Measurements from ENCODE around the gene STK24.
A peak's percentile ranks its signal among the peaks of the same experiment; 100 is the strongest.

STK24 gene

DNA sequence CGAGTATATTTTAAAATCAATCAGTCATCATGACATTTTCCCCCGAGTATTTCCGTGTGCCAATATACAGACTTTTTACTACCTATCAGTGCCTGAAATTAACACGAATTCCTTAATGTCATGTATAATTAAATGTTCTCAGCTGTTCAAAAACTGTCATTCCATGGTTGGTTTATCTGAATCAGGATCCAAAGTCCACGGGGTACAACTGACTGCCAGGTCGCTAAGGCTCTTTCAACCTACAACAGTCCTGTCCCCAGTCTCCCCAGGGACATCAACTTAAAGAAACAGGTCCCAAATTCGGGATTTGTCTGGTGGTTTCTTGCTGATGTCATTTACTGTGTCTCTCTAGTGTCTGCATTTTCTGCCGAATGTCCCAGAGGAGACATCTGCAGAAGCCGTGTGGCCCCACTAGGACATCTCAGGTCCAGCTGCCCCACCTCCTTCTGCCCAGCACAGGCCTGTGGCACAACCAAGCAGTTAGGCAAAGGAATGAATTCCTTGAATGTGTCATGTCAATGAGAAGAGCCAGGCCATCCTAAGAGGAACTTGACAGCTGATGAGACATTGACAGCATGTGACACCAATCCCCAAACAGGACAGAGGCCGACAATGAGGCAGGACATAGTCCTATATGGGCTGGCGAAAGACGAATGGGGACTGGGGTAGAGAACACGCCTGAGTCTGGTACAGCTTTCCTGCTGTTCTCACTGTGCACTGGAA, 109.5 kb downstream of the STK24 start:
- DNase-seq: no peak

- no peak for DNase-seq
These were observed 110.2 kb downstream of the STK24 start for GRCh38 chr13:98466634-98467236.

GRCh38 chr13:98462946-98463345, 114.0 kb downstream of the STK24 start:
- no peak for DNase-seq

DNA sequence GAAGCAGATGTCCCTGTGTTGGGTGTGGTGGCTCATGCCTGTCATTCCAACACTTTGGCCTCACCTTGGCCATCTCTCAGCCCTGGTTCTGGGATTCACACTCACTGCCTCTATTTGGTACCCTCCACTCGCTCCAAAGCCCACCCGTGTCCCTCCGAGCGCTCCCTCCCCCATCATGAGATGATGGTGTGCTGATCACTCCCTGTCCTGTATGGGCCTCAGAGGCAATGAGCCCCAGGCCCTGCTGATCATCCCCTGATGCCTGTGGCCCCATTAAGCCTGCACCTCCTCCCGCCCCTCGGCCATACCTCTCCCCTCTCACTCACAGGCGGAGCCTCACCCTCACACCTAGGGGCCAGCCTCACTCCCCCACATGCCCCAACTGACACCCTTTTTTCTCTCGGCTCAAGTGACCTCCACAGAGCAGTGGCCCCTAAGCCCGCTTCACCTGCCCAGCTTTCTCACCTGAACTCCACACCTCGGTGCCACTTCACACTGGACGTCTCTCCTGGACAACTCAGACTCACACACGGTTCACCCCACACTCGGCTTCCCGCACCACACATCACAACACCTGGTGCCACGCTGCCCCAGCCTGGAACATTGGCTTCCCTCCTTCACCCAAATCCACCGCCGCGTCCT, 114.5 kb downstream of the STK24 start:
- no peak for DNase-seq

DNA sequence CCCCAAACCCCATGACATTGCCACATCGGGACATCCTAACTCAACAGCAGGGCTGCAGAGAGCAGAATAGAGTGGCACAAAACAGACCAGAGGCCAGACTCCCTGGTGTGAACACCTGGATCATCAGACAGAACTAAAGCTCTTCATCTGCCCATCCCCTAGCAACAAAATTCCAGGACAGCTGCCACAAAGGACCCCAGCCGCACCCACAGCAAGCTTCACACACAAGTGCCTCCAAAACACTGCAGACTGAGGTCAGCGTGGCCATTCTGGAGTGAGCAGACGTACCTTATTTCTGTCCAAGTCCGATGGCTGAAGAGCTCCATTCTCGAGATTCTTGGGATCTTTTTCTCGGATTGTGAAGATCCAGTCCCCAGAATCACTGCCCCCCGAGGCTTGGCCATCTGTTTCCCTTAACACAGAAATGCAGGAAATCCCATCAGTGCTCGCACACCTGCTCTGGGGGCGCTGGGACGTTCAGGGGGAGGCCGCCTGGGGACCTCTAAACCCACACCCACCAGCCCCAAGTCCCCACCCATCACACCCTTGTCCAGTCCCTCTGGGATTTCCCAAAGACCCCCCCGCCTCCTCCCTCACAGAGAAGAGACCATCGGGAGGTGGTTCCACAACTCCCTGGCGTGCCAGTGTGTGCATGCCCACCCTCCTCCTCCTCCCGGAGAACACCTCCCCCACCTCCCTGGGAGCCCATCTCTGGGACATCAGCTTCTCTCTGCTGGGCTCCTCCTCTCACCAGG, 115.2 kb downstream of the STK24 start:
- DNase-seq: no peak

DNA sequence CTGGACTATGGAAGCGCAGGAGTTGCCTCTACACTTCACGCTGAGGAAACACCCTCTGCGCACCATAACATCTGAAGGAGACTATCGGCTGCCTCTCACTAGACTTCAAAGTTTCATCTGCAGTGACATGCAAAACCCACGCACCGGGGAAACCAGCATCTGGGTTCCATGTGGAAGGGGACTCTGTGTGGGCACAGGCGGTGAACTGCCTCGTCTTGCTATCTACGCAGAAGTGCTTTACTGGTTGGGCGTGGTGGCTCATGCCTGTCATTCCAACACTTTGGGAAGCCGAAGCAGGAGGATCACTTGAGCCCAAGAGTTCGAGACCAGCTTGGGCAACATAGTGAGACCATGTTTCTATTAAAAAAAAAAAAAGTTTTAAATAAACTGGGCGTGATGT, 116.4 kb downstream of the STK24 start:
- DNase-seq: no peak

DNA sequence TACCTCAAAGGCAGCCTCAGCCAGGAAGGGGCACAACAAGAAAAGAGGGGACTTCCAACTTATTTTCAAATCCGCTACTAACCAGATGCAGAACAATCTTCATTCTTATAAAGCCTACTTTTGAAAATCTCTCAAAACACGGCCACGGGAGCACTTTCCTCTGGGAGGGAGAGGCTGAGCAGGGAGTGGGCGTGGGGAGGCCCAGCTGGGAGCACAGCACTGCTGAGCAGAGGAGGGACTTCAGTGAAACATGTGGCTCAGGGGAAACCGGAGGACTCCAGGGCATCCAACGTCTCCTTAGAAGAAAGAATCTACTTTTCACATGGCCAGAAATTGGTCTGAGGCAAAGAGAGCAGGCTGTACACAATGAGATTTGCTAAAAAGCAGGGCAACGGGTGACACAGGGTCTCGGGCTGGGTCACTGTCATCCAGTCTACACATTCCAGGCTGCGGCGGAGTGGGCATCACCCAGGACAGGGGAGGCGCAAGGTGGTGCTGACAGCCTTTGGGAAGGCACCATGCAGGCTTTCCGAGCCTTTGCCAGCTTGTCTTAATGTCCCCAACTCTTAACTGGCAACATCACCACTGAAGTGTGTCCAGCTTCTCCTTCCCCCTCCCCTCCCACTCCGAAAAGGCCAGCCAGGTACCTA, 117.1 kb downstream of the STK24 start:
- no peak for DNase-seq

GRCh38 chr13:98459171-98459681, 117.7 kb downstream of the STK24 start:
- no peak for DNase-seq

GRCh38 chr13:98458431-98458830, 118.5 kb downstream of the STK24 start:
- no peak for DNase-seq

- no peak for DNase-seq
These were observed 119.9 kb downstream of the STK24 start for GRCh38 chr13:98457053-98457452.

- no peak for DNase-seq
These were observed 120.5 kb downstream of the STK24 start for GRCh38 chr13:98456413-98456845.

- DNase-seq: no peak
These were observed 122.5 kb downstream of the STK24 start for GRCh38 chr13:98454389-98454881.

DNA sequence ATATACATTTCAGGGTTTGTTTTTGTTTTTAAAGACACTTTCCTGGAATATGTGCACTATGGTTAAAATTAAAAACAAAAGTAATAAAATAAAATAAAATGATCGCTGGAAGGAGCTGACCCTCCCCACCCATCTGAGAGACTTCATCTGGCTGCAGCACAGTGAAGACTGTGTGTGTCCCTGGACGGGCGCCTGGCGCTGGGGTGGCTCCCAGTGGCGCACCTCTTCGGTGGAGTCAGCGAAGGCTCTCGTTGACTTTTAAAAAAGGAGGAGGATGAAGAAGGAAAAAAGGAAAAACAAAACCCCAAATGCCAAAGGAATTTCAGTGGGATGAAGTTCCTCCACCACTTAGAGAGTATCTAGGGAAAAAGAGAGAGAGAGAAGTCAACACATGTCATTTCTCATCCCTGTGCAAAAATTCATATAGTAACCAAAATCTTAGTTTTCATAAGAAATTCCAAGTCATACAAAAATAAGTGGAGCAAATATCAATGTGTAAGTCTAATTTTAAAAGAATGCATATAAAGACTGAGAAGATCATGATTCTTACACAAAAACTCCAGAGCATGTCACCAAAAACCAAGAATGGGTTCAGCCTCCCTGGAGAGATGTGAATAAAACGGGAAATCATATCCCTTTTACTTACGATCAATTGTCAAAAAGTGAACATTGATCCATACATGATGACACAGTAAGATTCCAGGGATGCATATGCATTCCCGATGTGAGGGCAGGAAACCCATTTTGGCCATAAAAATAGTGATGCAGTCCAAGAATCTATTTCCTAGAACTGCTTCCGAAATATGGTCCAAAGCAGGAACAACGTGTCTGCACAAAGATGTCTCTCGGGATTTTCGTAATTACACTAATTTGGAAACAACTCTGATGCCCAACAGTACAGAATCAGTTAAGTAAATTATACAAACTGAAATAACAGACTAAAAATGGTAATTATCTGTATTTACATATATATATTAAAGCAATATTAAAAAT, 123.8 kb downstream of the STK24 start:
- no peak for DNase-seq

- DNase-seq: no peak
These were observed 125.0 kb downstream of the STK24 start for GRCh38 chr13:98451676-98452470.

DNA sequence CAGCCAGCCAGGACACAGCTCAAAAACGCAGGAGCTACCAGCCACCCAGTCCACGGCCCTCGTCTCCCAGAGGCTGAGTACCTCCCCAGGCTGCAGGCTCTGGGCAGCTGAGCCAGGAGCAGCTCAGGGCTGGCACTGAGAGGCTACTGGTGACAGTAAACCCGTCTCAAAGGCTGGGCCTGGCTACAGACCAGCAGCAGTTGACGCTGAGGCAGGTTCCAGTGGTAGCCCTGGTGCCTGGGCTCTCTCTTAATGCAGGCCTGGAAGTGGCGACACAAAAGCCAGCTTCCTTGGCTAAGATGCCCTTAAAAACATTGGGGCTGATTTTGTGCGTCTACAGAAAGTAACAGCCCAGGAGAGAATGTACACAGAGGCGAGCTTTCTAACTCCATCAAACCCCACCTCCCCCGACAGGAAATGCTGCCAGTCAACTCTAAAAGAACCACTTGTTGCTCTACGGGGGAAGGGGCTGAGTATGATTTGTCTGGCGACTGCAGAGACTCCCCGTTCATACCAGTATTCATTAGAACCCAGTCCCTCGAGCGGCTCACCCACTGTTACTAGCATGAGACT, 126.3 kb downstream of the STK24 start:
- no peak for DNase-seq

- no peak for DNase-seq
These were observed 126.9 kb downstream of the STK24 start for GRCh38 chr13:98450026-98450425.

- DNase-seq: no peak
These were observed 127.6 kb downstream of the STK24 start for GRCh38 chr13:98449273-98449672.

DNA sequence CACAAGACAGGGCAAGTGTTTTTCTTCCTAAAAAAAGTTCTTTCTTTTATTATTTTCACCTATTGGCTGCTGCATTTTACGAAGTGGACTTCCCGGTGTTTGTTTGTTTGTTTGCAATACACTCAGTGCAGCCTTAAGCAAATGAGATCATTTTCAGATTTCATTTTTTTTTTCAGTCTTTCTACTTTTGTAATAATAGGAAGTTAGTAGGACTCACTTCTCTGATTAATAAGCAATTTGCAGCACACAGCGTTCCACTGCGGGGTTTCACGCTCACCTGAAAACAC, 128.3 kb downstream of the STK24 start:
- DNase-seq: no peak

DNA sequence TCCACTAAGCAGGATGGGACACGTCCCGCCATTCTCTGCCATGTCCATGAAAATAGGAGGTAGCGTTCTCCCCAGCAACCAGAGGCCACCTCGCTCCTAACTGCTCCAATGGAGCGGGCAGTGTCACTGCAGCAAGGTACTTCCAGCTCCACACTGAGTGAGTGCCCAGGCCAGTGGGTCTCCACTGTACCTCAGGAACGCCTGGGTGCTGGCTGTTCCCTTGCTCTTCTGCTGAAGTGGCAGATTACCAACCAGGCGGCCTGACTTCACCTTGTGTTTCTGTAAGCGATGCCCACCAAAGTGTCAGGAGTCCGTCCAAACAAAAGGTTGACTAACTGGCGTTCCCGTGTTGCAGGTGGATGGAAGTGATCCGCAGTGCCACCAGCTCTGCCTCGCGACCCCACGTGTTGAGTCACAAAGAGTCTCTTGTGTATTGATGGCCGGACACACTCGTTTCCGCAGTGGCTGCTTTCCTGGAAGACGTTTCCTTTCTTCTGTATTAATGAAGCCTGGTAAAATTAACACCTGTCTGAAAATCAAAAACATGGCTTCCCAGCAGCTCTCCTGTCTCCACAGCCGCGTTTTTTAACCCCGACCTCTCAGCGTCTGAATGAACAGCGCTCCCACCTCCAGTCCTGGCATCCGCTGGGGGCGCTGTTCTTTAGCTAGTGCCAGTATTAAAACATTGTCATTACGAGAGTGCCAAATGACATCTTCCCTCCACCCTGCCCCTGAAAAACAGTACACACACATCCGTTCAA, 128.8 kb downstream of the STK24 start:
- DNase-seq: peak; percentile 44

DNA sequence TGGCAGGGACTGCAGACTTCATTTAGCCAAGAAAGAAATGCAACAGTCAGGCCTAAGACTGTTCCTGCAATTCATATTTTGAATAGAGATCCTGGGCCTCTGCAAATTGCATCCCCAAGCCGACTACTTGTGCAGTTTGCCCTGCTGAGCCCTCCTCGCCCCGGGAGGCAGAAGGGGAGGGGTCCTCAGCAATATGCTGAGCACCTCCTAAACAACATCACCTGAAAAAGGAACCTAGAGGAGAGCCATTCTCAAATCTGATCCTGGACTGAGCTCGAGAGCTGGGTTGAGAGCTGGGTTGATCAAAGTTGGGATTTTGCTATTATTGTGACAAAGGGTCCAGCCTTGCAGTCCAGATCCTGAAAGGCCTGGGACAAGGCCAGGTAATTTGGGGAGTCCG, 129.8 kb downstream of the STK24 start:
- no peak for DNase-seq
